Stomach (tissue), 9 donors: ENCODE measurements around the gene DHCR24. TPM values are rescaled to one million over a fixed set of nuclear protein-coding genes. Genes with fewer than 3 reads are reported as not detected.

Source experiments
- DNase-seq, 2 donors: peaks; one replicate each; pipeline versions ENCODE4 v3.0.0 to v3.0.0-alpha.2; 2013 to 2019
- H3K27ac ChIP-seq, 5 donors: fragments of 200-600 bp in 4 of 5; sonication (generic) in 4 of 5; one replicate each; pipeline ENCODE4 v1.5.1; 2013 to 2019; ENCODE audit warnings: mild to moderate bottlenecking in 1 of 5, moderate library complexity in 1 of 5
- H3K27me3 ChIP-seq, 3 donors: fragments of 200-600 bp; sonication (generic); one replicate each; pipeline ENCODE4 v1.5.1; 2017 to 2019; ENCODE audit warnings: mixed run types in 1 of 3
- H3K36me3 ChIP-seq, 4 donors: fragments of 200-600 bp; sonication (generic); 1 replicate in 3 of 4; 2 replicates in 1 of 4; pipeline ENCODE4 v1.5.1; 2016 to 2019
- H3K4me1 ChIP-seq, 4 donors: fragments of 200-600 bp; sonication (generic); one replicate each; pipeline ENCODE4 v1.5.1; 2016 to 2019
- H3K4me3 ChIP-seq, 4 donors: fragments of 200-600 bp; sonication (generic) in 3 of 4; one replicate each; pipeline ENCODE4 v1.5.1; 2016 to 2019; ENCODE audit warnings: mild to moderate bottlenecking in 1 of 4
- H3K9me3 ChIP-seq, 4 donors: fragments of 200-600 bp; sonication (generic); one replicate each; pipeline ENCODE4 v1.5.1; 2016 to 2019
- CTCF ChIP-seq, 7 experiments: fragments of 450-650 bp in 4 of 7; fragments of 200-600 bp in 3 of 7; sonication (generic) in 3 of 7; IDR thresholded peaks; one replicate each; pipeline ENCODE4 v1.5.1; 2016 to 2019; ENCODE audit warnings: antibody characterized with exemption in 7 of 7, control low read depth in 2 of 7, mild to moderate bottlenecking in 1 of 7
- EP300 ChIP-seq: sonication (generic); formaldehyde crosslinking; IDR thresholded peaks from one replicate; pipeline ENCODE4 v1.6.1; 2017; ENCODE audit warnings: antibody characterized with exemption
- POLR2A ChIP-seq, 4 donors: fragments of 450-650 bp; IDR thresholded peaks; one replicate each; pipeline ENCODE4 v1.6.1; 2016; ENCODE audit warnings: antibody characterized with exemption in 4 of 4, control low read depth in 2 of 4, mild to moderate bottlenecking in 1 of 4, moderate library complexity in 1 of 4
- POLR2AphosphoS5 ChIP-seq, 3 donors: sonication (generic); formaldehyde crosslinking; IDR thresholded peaks; one replicate each; pipeline ENCODE4 v1.6.1; 2016; ENCODE audit warnings: antibody characterized with exemption in 3 of 3
- WGBS, 5 donors: extraction: QIAGEN DNeasy Blood & Tissue Kit in 3 of 5; methylation state at CpG; one replicate each; pipeline versions ENCODE4 v1.1.5 to v1.1.7; 2013 to 2018; 5-methylcytosine and 5-hydroxymethylcytosine counted together
- intact Hi-C: fragments of 100-400 bp; cut with DNase I; formaldehyde crosslinking; loops from one replicate; pipeline ENCODE4 v1.15.1; 2023; ENCODE audit warnings: low total_unique reads
- polyA plus RNA-seq, 3 donors: library from polyadenylated mRNA; stranded (reverse); fragments of 200-250 nt; gene quantifications; one replicate each; pipeline ENCODE4 v1.2.3, GENCODE V29; 2013
- total RNA-seq, 5 donors: library from RNA; depleted of rRNA; stranded (reverse); fragments of >200 nt; gene quantifications; one replicate each; pipeline versions ENCODE4 v1.1.0 to v1.2.3, GENCODE V29; 2014 to 2016
- donor health status: healthy with polysubstance abuse.
- donor health status: Bipolar disorder and iron deficiency.
- donor health status: healthy.

Gene DHCR24
- total and polyA plus RNA-seq, 8 donors = 20.0 to 347 (median 69.0) TPM

GRCh38 chr1:54844564-54844963 lies 42.4 kb downstream of the DHCR24 start:
- no peak for DNase-seq
- no peak for TF ChIP-seq CTCF (IDR thresholded peaks at IDR 0.05)
- TF ChIP-seq POLR2A (IDR thresholded peaks at IDR 0.05) = no peak
- TF ChIP-seq EP300 = no peak
- no peak for TF ChIP-seq POLR2AphosphoS5 (IDR thresholded peaks at IDR 0.05)
- Histone ChIP-seq H3K4me3 (no peak overlapping the region), H3K27ac (no peak overlapping the region), H3K36me3 (peaks cover 3 to 15% (median 15%) of the 10 kb centered on the region in 4 donors), H3K9me3 (no peaks in the 10 kb centered on the region), H3K27me3 (no peaks in the 10 kb centered on the region), H3K4me1 (peaks cover 0 to 2% (median 0%) of the 10 kb centered on the region in 4 donors)
- intact Hi-C loops = no loop called here
- WGBS, 5 donors = 84 to 98% (median 91%) methylated on average over 3 of the region's 3 CpGs

DNA sequence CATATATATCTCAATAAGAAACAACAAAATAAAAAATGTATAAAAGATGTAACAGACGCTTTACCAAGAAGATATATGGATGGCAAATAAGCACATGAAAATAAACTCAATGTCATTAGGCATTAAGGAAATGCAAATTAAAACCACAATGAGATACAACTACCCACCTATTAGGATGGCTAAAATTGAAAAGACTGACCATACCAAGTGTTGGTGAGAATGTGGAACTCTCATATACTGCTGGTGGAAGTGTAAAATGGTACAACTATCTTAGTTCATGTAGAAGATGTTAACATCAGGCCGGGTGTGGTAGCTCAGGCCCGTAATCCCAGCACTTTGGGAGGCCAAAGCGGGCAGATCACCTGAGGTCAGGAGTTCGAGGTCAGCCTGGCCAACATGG lies 43.5 kb downstream of the DHCR24 start:
- no peaks in the 10 kb centered on the region for H3K9me3 ChIP-seq
- no peak overlapping the region for H3K27ac ChIP-seq
- intact Hi-C loops = no loop called here
- no peaks in the 10 kb centered on the region for H3K4me1 ChIP-seq
- no peak for TF ChIP-seq CTCF (IDR thresholded peaks at IDR 0.05)
- no peak for DNase-seq
- H3K27me3 ChIP-seq = no peaks in the 10 kb centered on the region
- H3K4me3 ChIP-seq = no peak overlapping the region
- peaks cover 3 to 8% (median 4%) of the 10 kb centered on the region in 4 donors for H3K36me3 ChIP-seq
- WGBS, 5 donors = 78 to 92% (median 88%) methylated on average over 5 of the region's 5 CpGs

DNA sequence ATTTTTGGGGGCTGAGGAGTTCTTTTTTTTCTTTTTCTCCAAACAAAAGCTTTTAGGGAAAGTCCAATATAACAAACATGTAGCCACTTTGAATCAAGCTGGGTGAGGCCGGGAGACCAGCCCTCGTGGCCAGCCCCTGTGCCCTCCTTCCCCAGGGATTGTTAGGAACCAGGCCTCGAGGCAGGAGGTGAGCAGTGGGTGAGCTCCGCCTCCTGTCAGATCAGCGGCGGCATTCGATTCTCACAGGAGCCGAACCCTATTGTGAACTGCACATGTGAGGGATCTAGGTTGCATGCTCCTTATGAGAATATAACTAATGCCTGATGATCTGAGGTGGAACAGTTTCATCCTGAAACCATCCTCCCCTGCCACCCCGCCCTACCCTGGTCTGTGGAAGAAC lies 44.0 kb downstream of the DHCR24 start:
- TF ChIP-seq POLR2AphosphoS5 (IDR thresholded peaks at IDR 0.05) = no peak
- no peak for TF ChIP-seq EP300
- TF ChIP-seq CTCF (IDR thresholded peaks at IDR 0.05) = no peak
- no peak for TF ChIP-seq POLR2A (IDR thresholded peaks at IDR 0.05)
- Histone ChIP-seq H3K36me3 (peaks cover 0 to 4% (median 0%) of the 10 kb centered on the region in 4 donors), H3K4me1 (no peaks in the 10 kb centered on the region), H3K4me3 (no peak overlapping the region), H3K27ac (no peak overlapping the region), H3K9me3 (no peaks in the 10 kb centered on the region), H3K27me3 (no peaks in the 10 kb centered on the region)
- 82 to 89% (median 87%) methylated on average over 9 of the region's 9 CpGs for WGBS, 5 donors
- intact Hi-C loops = no loop called here
- peak in 1 of 2 donors; percentile 23 for DNase-seq

GRCh38 chr1:54842206-54842915 lies 44.6 kb downstream of the DHCR24 start:
- Histone ChIP-seq H3K27ac (no peak overlapping the region), H3K9me3 (no peaks in the 10 kb centered on the region), H3K27me3 (no peaks in the 10 kb centered on the region), H3K4me3 (no peak overlapping the region), H3K36me3 (peaks cover 0 to 4% (median 0%) of the 10 kb centered on the region in 4 donors), H3K4me1 (no peaks in the 10 kb centered on the region)
- intact Hi-C loops = no loop called here
- peak in 1 of 2 donors; percentile 13 for DNase-seq
- TF ChIP-seq CTCF (IDR thresholded peaks at IDR 0.05) = no peak
- TF ChIP-seq POLR2A (IDR thresholded peaks at IDR 0.05) = no peak
- no peak for TF ChIP-seq EP300
- no peak for TF ChIP-seq POLR2AphosphoS5 (IDR thresholded peaks at IDR 0.05)
- WGBS, 5 donors = 88 to 92% (median 91%) methylated on average over 10 of the region's 10 CpGs
